HG03439 (cell line): Measurements from ENCODE around the gene NXNL2.

Source experiments
- ATAC-seq: cut with Tn5 transposase; IDR thresholded peaks from one replicate; pipeline ENCODE4 v1.9.1; 2021; ENCODE audit warnings: mild to moderate bottlenecking, moderate library complexity; ENCODE audit not compliant: unreplicated experiment

The NXNL2 gene

GRCh38 chr9:88534456-88535225 is at the start of gene NXNL2:
Gene NXNL2 (plus strand): TSS chr9:88535178. CDS start chr9:88535435, 257 bp downstream.
- no peak for ATAC-seq

GRCh38 chr9:88488166-88488565 is 46.8 kb upstream of the NXNL2 start:
- ATAC-seq: no peak

- no peak for ATAC-seq
Measured at GRCh38 chr9:88494983-88495721, 39.8 kb upstream of the NXNL2 start.

GRCh38 chr9:88497224-88497623 is 37.8 kb upstream of the NXNL2 start:
- ATAC-seq: no peak

GRCh38 chr9:88498880-88499279 is 36.1 kb upstream of the NXNL2 start:
- ATAC-seq: no peak

- no peak for ATAC-seq
Measured at GRCh38 chr9:88501086-88501485, 33.9 kb upstream of the NXNL2 start.

- no peak for ATAC-seq
Measured at GRCh38 chr9:88502552-88503034, 32.4 kb upstream of the NXNL2 start.

GRCh38 chr9:88503081-88503844 is 31.7 kb upstream of the NXNL2 start:
- ATAC-seq: no peak

GRCh38 chr9:88503845-88504764 is 30.9 kb upstream of the NXNL2 start:
- no peak for ATAC-seq

GRCh38 chr9:88508326-88508725 is 26.7 kb upstream of the NXNL2 start:
- ATAC-seq: no peak

GRCh38 chr9:88511906-88512305 is 23.1 kb upstream of the NXNL2 start:
- no peak for ATAC-seq

GRCh38 chr9:88514247-88514646 is 20.7 kb upstream of the NXNL2 start:
- no peak for ATAC-seq

GRCh38 chr9:88521308-88521707 is 13.7 kb upstream of the NXNL2 start:
- no peak for ATAC-seq

- ATAC-seq: no peak
Measured at GRCh38 chr9:88522360-88522759, 12.6 kb upstream of the NXNL2 start.

- ATAC-seq: no peak
Measured at GRCh38 chr9:88523056-88523455, 11.9 kb upstream of the NXNL2 start.

- ATAC-seq: no peak
Measured at GRCh38 chr9:88524911-88525310, 10.1 kb upstream of the NXNL2 start.

- ATAC-seq: no peak
Measured at GRCh38 chr9:88527618-88528017, 7.4 kb upstream of the NXNL2 start.

- ATAC-seq: no peak
Measured at GRCh38 chr9:88528080-88528790, 6.7 kb upstream of the NXNL2 start.

- ATAC-seq: no peak
Measured at GRCh38 chr9:88529496-88529895, 5.5 kb upstream of the NXNL2 start.

GRCh38 chr9:88530051-88530450 is 4.9 kb upstream of the NXNL2 start:
- no peak for ATAC-seq
